GM23338 (cell line): ENCODE measurements around the gene E2F6.

ENCODE experiments used
- CREB1 ChIP-seq: fragments of 250-450 bp; sonication (Bioruptor Pico); IDR thresholded peaks from 2 replicates; pipeline ENCODE4 v1.5.0; 2020; ENCODE audit warnings: low read depth, mild to moderate bottlenecking, moderate library complexity
- EZH2 ChIP-seq: fragments of 200-600 bp; sonication (generic); IDR thresholded peaks from one replicate; pipeline ENCODE4 v1.8.0; 2017; ENCODE audit warnings: antibody characterized with exemption, mild to moderate bottlenecking, low read depth; ENCODE audit not compliant: unreplicated experiment
- EZH2phosphoT487 ChIP-seq: fragments of 200-600 bp; sonication (generic); IDR thresholded peaks from one replicate; pipeline ENCODE4 v1.8.1; 2018; ENCODE audit warnings: antibody characterized with exemption; ENCODE audit not compliant: unreplicated experiment
- POLR2AphosphoS5 ChIP-seq: IDR thresholded peaks from 2 replicates; pipeline ENCODE4 v1.6.1; 2016; ENCODE audit warnings: antibody characterized with exemption, low read depth
- REST ChIP-seq: IDR thresholded peaks from one replicate; pipeline ENCODE4 v1.6.1; 2018; ENCODE audit warnings: antibody characterized with exemption; ENCODE audit not compliant: unreplicated experiment
- TF ChIP-seq, protein P1 (sequence below), 2 experiments: fragments of 200-600 bp in 1 of 2; sonication (generic) in 1 of 2; conservative IDR thresholded peaks; 2 replicates each; pipeline versions ENCODE4 v1.5.1 to v1.6.1; 2016 to 2017; ENCODE audit warnings: antibody characterized with exemption in 2 of 2, low read depth in 2 of 2, mild to moderate bottlenecking in 2 of 2, moderate library complexity in 1 of 2

- TF ChIP-seq EZH2 = no peak
- TF ChIP-seq, protein P1, sequence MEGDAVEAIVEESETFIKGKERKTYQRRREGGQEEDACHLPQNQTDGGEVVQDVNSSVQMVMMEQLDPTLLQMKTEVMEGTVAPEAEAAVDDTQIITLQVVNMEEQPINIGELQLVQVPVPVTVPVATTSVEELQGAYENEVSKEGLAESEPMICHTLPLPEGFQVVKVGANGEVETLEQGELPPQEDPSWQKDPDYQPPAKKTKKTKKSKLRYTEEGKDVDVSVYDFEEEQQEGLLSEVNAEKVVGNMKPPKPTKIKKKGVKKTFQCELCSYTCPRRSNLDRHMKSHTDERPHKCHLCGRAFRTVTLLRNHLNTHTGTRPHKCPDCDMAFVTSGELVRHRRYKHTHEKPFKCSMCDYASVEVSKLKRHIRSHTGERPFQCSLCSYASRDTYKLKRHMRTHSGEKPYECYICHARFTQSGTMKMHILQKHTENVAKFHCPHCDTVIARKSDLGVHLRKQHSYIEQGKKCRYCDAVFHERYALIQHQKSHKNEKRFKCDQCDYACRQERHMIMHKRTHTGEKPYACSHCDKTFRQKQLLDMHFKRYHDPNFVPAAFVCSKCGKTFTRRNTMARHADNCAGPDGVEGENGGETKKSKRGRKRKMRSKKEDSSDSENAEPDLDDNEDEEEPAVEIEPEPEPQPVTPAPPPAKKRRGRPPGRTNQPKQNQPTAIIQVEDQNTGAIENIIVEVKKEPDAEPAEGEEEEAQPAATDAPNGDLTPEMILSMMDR (conservative IDR thresholded peaks at IDR 0.05; ENCODE audit: low read depth in 2 of 2) = no peak
- TF ChIP-seq CREB1 (CRISPR knock-in tag) = no peak
- no peak for TF ChIP-seq POLR2AphosphoS5
- no peak for TF ChIP-seq REST
- no peak for TF ChIP-seq EZH2phosphoT487
These were observed 59.0 kb downstream of the E2F6 start for GRCh38 chr2:11406958-11407381.
